SIG-M5 treated with dmso at 0.1 percent for 504 hours (cell line): ENCODE measurements around the gene SLC29A3.
"Not testable (repeated sequence)": the region's sequence is repeated elsewhere in the genome, so short reads cannot be mapped to it uniquely, and the experiment has no call there.

Experiments
- DNase-seq: peaks from one replicate; lab custom pipeline; 2025; ENCODE audit not compliant: unreplicated experiment; lab: John Stamatoyannopoulos, UW

SLC29A3 gene

DNA sequence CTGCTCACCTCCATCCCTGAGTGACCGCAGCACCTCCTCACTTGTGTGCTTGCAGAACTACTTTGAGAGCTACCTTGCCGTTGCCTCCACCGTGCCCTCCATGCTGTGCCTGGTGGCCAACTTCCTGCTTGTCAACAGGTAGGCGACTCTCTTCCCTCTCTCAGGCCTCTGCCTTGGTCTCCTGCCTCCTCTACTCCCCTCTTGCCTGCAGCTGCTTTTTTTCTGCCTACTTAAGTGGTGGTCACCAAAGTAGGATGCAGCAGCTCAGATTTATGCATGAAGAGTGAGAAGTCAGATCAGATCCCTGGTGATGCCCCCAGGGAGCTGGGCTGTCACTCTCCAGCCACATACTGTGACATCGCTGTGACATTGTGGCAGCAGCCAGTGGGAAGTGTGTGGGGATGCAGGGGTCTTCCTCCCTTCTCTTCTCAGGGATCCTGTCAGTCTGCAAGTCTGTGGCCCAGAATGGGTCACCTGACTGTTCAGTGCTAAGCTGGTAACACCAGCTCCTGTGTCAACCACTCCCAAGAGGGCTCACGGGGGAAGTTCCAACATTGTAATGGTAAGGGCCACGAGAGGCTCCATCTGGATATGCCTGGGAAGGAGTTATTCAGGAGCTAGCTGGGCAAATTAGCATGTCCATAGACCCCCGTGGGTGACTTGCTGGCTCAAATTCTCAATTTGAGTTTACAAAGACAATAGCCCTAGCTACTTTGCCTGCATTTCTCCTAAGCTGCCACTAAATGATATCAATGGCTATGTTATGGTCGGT, 25.3 kb downstream of the SLC29A3 start:
- no peak for DNase-seq

DNA sequence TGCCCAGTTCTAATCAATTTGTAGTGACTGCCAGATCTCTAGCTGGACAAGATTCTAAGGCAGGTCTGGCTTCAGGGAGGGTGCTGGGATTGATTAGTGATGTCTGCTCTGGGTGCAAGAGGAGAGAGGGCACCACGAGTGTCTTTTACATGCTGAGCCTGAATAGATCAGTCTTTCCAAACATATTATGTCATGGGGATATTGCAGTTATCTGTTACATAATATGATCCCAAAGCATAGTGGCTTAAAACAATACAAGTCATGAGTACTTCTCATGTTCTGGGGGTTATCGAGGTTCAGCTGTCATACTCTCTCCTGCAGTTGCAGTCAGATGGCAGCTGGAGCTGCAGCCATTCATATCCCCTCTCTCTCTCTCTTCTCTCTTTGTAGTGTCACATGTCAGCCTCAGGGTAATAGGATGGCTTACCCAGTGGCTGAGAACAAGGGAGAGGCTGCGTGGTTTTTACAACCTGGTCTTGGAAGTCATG, 26.0 kb downstream of the SLC29A3 start:
- no peak for DNase-seq

DNA sequence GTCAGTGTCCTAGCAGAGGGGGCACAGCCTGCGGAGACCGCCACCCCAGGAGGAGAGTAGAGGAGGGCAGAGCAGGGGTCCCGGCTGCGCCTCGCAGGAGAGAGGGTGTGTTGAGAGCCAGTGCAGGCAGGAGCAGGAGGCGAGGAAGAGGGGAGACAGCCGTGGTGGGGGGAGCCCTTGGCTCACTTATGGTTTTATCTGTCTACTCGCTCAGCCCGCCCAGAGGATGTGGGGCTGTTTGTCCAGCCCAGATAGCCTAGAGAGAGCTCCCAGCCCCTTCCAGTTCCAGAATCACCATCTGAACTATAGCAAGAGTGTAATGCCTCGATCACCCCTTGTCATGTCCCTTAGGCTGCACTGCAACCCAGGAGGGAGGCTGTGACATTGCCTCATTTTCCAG, 26.6 kb downstream of the SLC29A3 start:
- no peak for DNase-seq

DNA sequence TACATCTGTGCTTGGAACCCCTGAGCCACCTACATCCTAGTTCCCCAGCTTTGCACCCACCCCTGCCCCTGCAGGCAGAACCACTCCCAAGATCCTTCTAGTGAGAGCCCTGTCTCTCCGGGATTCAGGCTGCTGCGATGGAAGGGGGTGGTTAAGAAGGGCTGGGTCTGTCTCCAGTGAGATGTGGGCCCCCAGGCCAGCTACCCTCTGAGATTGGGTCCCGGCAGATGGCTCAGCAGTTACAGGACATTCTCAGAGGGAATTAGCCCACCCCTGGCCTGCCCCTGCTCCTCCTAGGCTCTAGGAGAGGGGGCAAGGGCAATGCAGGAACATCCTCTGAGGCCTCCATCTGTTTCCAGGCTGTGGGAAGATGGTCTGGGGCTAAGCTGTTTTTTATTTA, 27.7 kb downstream of the SLC29A3 start:
- DNase-seq: no peak

DNA sequence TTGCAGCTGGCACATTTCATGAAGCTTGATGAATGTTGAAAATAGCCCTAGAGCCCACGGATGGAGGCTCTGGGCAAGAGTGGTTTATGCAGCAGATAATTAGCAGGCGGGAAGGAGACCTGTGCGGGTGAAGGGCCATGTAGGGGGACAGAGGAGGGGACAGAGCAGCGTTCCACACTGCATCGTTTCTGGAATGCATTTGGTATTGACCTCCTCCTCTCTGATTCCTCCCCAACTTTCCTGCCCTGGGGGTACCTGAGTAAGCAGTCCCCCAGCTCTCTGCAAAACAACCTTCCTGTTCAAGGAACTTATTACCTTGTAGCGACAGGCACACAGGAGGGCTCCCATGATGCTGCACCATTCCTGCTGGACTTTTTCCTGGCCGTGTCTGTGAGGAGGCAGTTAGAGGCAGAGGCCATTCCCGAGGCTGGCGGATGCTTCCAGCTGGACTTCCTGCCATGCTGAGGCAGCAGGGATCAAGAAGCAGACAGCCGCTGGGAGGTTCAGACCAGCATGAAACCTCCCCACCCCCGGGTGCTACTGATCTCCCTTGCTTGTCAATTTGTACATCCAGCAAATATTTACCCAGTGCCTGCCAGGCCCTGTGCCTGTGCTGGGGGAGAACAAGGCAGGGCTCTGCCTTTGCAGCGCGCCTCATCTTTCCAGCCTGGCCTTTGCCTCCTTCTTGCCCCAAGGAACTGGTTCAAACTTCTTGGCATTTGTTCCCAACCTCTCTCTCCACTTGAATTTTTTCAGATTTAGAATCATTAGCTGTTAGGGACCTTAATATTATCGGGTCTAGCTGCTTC, 28.7 kb downstream of the SLC29A3 start:
- no peak for DNase-seq

DNA sequence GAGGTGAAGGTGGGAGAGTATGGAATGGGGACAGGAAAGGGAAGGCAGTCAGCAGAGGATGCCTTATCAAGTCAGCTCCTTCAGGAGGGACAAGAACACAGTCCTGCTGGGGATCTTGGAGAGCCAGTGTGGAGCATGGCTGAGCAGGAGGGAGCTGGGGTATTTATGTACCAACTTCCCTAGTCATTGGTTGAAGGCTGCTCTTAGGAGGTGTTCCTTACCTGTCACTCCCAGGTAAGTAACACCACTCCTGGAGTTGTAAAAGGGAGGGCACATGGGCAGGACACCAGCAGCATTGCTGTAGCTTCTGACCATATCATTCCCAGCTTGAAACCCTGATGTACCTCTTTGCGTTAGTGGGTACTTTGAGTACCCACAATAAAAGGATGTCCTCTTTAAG, 29.8 kb downstream of the SLC29A3 start:
- DNase-seq: no peak

DNA sequence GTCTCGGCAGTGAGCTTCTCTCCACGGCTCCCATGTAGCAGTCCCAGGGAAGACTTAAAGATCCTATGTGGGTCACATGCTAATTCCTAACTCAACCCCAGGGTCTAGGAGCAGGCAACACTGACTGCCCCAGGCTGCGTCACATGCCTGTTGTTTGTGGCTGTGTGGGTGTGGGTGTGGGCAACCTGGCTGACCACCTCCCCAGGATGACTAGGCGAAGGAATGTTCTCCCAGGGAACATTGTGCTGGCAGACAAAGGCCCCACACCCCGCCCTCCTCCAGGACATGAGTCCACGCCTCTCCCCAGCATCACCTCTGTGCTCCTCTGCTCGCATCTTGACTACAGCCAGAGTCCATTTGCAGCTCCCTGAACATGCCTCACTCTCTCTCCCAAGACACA, 30.3 kb downstream of the SLC29A3 start:
- DNase-seq: no peak

DNA sequence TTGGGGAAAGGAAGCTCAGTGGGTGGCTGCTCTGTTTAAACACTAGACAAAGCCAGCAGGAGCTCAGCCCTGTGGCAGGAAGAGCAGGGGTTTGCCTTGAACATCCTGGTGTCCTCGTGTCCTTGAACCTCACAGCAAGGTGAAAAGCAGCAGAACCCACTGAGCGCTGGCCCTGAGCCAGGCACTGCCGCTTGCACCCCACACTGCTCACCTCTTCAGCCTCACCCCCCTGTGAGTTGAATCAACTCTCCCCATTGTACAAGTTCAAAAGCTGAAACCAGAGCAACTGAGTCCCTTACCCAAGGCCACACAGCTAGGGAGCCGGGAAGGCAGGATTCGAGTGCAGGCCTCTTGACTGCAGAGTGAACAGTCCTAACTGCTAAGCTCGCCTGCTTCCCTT, 32.0 kb downstream of the SLC29A3 start:
- no peak for DNase-seq

DNA sequence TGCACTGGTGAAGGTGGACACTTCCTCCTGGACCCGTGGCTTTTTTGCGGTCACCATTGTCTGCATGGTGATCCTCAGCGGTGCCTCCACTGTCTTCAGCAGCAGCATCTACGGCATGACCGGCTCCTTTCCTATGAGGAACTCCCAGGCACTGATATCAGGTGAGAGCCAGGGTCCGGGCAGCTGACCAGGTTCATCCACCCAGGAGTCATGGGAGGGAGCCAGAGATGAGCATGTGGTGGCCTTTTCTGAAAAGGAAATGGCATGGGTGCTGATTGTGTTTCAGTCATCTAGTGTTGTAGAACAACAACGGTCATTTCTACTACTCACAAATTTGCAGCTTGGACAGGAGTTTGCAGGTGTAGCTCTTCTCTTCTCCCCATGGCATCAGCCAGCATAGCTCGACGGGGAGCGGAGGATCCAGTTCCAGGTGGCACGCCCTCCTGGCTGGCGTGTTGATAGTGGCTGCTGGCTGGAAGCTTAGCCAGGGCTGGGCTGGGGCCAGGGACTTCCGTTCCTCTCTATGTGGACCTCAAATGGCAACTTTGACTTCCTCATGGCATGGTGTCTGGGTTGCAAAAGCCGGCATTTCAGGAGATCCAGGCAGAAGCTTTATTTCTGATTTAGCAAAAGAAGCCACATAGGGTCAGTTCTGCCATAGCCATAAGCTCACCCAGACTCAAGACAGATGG, 32.7 kb downstream of the SLC29A3 start:
- no peak for DNase-seq

DNA sequence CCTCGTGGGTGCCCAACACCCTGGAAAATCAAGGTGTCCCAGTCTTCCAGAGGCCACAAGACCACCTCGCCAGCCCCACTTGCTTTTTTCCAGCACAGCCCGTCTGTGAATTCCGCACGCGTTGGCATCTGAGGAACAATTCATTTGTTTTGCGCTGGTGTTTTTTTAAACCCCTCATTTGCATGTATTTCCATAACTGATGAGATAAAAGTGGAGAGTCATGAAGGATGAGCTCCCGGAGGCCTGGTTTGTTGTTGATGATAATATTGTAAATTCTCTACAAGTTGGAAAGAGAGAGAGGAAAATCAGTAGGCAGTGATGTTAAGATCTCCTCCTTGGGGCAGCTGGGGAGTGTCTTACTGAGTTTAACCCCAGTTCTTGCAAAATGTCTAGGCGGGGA, 34.6 kb downstream of the SLC29A3 start:
- DNase-seq: no peak

DNA sequence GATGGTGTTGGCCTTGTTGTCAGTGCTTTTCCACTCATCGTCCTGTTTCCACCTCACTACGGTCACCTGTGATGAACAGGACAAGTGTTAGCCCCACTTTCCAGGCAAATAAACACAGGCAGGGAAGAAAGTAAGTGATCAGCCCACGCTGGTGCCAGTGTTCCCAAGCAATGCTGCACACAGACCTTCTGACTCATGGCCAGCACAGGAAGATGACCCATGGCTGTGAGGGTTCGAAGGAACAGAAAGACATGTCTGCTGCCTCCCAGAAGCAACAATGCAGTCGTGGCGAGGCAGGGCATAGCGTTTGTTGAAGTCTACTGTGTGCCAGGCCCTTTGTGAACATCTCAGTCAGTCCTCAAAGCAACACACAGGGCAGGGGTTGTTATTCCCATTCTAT, 35.7 kb downstream of the SLC29A3 start:
- no peak for DNase-seq

DNA sequence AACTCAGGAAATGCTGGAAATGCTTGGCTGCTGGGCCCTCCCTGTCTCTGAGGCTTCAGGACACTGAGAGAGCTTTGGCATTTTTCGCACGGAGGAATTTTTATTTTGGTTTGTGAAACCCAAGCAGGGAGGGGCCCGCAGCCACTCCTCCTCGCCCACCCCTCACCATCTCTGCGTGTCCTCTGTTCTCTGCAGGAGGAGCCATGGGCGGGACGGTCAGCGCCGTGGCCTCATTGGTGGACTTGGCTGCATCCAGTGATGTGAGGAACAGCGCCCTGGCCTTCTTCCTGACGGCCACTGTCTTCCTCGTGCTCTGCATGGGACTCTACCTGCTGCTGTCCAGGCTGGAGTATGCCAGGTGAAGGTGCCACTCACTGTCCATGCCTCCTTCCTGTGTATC, 36.8 kb downstream of the SLC29A3 start:
- no peak for DNase-seq

DNA sequence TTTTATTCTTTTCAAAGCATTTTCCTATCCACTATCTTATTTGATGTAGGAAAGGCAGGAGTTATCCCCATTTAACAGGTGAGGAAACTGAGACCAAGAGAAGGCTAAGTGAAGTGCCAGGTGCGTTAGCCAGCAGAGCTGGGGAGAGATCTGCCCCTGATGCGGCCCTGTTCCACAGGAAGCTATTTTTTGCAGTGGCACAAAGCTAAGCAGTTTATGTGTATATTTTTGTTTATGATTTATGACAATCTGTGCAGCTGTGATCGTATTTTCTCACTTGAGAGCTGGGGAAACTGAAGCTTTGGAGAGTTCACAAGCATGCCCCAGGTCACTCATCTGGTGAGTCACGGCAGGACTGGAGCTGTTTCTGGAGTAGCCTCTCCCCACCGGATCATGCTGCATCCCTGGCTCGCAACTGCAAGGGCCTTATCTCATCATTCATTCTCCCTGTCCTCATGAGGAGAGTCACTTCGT, 38.8 kb downstream of the SLC29A3 start:
- no peak for DNase-seq

DNA sequence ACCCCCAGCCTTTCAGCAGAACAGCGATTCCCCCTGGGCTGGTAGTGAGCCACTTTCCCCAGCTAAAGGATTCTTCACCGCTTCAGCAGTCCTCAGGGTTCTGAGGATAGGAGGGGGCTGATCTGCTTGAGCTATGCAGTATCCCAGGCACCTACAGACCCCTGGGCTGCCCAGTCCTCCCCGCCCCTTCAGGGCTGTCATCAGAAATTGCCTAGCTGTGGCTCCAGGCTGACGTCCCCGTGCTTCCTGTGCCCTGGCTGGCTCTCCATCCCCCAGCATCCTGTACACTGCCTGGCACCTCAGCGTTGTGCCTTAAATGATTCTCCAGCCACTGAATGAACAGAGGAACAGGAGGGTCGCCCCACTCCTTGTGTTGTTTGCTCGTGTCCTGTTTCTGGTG, 39.2 kb downstream of the SLC29A3 start:
- no peak for DNase-seq

DNA sequence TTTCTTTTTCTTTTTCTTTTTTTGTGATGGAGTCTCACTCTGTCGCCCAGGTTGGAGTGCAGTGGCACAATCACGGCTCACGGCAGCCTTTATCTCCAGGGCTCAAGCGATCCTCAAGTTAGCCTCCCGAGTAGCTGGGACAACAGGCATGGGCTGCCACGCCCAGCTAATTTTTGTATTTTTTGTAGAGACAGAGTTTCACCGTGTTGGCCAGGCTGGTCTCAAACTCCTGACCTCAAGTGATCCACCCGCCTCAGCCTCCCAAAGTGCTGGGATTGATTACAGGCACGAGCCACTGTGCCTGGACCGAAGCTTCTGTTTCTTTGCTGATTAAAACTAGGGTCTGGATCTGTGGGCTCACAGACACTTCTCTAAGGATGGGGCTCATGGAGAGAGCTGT, 39.8 kb downstream of the SLC29A3 start:
- DNase-seq: not testable (repeated sequence)

DNA sequence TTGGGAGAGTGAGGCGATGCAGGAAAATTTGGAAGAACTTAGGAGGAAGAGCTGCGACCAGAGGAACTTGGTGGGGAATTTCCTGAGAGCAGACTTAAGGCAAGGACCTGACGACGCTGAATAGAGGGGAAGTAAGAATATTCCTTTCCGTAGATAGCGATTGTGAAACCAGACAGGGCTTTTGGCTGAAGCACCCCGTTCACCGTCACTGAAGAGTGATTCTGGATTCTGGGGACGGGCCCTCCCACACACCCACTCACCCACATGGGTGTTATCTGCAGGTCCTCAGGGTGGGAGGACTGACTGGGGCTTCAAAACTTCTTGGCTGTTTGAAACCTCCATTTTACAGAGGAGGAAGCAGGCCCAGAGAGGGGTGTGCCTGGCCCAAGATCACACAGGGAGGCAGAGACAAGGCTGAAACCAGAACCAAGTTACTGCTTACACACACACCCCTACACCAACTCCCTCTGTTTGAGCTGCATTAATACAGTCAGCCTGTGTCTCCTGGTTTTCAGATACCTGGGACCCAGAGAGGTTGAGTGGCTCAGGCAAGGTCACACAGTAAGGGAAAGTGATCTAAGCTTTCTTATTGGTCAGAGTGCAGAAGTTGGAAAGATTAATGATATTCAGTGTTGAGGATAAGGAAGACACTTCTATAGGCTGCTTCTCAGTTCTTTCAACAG, 40.4 kb downstream of the SLC29A3 start:
- peak; percentile 76 for DNase-seq

DNA sequence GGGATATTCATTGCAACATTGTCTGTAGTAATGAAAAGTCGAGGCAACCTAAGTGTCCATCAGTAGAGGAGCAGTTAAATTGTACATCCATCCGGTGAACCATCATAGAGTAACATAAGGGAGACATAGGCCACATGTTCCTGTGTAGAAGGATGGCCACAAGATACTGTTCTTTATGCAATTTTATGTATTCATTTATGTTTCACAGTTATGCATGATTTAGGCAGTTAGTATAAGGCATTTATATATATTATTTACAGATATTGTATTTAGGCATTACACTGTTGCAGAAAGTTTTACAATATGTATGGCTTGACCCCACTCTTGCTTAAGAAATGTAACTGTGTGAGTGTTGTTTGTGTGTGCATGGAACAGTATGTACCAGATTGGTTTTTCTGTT, 41.7 kb downstream of the SLC29A3 start:
- DNase-seq: no peak

DNA sequence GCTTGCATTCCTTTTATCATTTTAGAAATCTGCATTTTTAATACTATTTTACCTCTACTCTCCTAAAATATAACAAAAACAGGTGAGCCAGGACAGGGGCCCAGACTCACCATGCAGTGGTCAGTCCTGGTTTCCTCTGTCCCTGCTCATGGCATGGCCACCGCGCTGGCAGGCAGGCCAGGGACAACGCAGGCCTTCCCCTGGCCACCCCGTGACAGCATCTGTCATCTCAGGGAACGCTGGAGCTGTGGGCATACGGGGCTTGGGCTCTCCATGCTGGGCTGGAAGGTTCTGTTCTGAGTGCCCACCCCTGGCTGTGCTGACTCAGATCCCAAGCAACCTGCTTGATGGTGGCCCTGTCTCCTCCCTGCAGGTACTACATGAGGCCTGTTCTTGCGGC, 42.5 kb downstream of the SLC29A3 start:
- DNase-seq: no peak

DNA sequence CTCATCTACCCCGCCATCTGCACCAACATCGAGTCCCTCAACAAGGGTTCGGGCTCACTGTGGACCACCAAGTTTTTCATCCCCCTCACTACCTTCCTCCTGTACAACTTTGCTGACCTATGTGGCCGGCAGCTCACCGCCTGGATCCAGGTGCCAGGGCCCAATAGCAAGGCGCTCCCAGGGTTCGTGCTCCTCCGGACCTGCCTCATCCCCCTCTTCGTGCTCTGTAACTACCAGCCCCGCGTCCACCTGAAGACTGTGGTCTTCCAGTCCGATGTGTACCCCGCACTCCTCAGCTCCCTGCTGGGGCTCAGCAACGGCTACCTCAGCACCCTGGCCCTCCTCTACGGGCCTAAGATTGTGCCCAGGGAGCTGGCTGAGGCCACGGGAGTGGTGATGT, 43.1 kb downstream of the SLC29A3 start:
- DNase-seq: no peak

DNA sequence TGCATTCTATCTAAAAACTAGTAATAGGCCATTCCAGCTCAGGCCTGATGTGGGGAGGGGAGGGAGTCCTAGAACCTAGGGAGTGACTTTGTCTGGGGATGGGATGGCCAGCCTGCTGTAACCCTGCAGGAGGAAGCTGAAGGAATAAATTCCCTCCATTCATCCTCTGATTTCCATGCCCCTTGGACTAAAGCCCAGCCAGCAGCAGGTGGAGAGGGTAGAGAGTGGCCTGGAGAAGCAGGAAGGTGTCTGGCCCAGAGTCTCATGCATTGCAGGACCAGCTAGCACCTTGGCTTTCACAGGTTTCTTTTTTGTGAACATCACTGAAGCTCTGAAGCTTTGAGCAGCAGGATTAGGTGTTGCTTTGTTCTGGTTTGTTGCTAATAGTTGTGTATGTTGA, 44.9 kb downstream of the SLC29A3 start:
- no peak for DNase-seq

DNA sequence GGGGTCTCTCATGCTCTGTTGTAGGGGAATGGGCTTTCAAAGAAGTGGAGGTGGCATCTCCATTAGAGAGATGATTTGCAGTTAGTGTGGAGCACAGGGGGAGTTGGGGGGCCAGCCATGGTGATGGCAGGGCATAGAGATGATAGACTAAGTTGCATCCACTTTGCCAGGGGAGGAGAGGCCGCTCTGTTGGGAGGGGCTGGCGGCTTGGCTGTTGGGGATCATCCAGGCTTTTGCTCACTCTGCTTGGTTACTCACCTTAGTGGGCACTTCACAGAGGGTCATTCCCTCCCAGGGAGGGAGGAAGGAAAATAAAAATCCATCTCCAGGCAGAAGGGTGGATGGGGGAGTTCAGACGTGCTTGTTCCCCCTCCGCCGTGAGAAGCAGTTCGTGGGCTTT, 46.3 kb downstream of the SLC29A3 start:
- DNase-seq: no peak
